HepG2 (cell line): ENCODE measurements around the gene ST8SIA1. TPM values are rescaled to one million over a fixed set of nuclear protein-coding genes. Genes with fewer than 3 reads are reported as not detected.

Experiments
- ATAC-seq: fragments of 200-7000 bp; cut with Tn5 transposase; 3 replicates; pipeline ENCODE4 v1.9.1; 2020; ENCODE audit warnings: mild to moderate bottlenecking, moderate library complexity
- BruUV-seq: library from RNA; stranded (reverse); fragments of 400-500 nt; replicated peaks from 2 replicates; lab custom pipeline; 2021; lab: Mats Ljungman, UMichigan
- CTCF ChIA-PET: fragments of 300-600 bp; formaldehyde crosslinking; extraction: SDS; loops from one replicate; lab custom pipeline; 2021; ENCODE audit warnings: low total read pairs, inconsistent platforms, low intra/inter-chr PET ratio; lab: Yijun Ruan, JAX
- POLR2A ChIA-PET: fragments of 350-600 bp; sonication (Branson Sonifier 250); formaldehyde crosslinking; loops from one replicate; lab custom pipeline; 2020; ENCODE audit warnings: antibody characterized with exemption, inconsistent platforms; lab: Yijun Ruan, JAX
- DNase-seq: peaks from one replicate; pipeline ENCODE4 v3.0.0-alpha.2; 2015; ENCODE audit warnings: low spot score
- FAIRE-seq: peaks from 3 replicates; lab custom pipeline; 2011; peaks lifted over from hg19 to GRCh38; lab: Jason Lieb, UNC
- H2AFZ ChIP-seq: one replicate; pipeline ENCODE4 v1.6.1; 2011; ENCODE audit warnings: low read length, inconsistent platforms
- H3K27ac ChIP-seq: fragments of 300-600 bp; 3 replicates; pipeline ENCODE4 v1.8.0; 2011; ENCODE audit warnings: mixed run types, mild to moderate bottlenecking, mixed read lengths, low read length, inconsistent platforms; ENCODE audit not compliant: insufficient read depth; ENCODE audit errors: extremely low read length
- H3K27me3 ChIP-seq, 2 experiments: fragments of 200-600 bp in 1 of 2; 2 replicates in 1 of 2; 3 replicates in 1 of 2; pipeline versions ENCODE4 v1.6.0 to v1.8.0; 2011; ENCODE audit warnings: low read length in 2 of 2, mild to moderate bottlenecking in 2 of 2, moderate library complexity in 2 of 2, inconsistent platforms in 1 of 2; ENCODE audit not compliant: insufficient read depth in 2 of 2, control insufficient read depth in 1 of 2
- H3K36me3 ChIP-seq, 2 experiments: fragments of 200-600 bp in 1 of 2; replicated peaks in 1 of 2; 2 replicates in 1 of 2; 3 replicates in 1 of 2; pipeline versions ENCODE4 v1.5.1 to v1.8.0; 2011; ENCODE audit warnings: low read length in 2 of 2, inconsistent platforms in 1 of 2; ENCODE audit not compliant: insufficient read depth in 2 of 2, control insufficient read depth in 1 of 2
- H3K4me1 ChIP-seq: 2 replicates; pipeline ENCODE4 v1.5.1; 2012; ENCODE audit warnings: low read length, inconsistent platforms; ENCODE audit not compliant: insufficient read depth
- H3K4me2 ChIP-seq: 2 replicates; pipeline ENCODE4 v1.6.0; 2011; ENCODE audit warnings: low read depth, low read length, inconsistent platforms
- H3K4me3 ChIP-seq, 3 experiments: fragments of 200-600 bp in 1 of 3; sonication (generic), shearing (Covaris generic) in 1 of 3; replicated peaks in 1 of 3; 2 replicates each; pipeline ENCODE4 v1.5.1; 2011 to 2016; ENCODE audit warnings: low read length in 3 of 3, inconsistent platforms in 2 of 3, low read depth in 2 of 3, mild to moderate bottlenecking in 2 of 3, control low read depth in 1 of 3, mixed read lengths in 1 of 3; ENCODE audit not compliant: insufficient read depth in 1 of 3
- H3K79me2 ChIP-seq: one replicate; pipeline ENCODE4 v1.6.1; 2011; ENCODE audit warnings: low read length, inconsistent platforms; ENCODE audit not compliant: insufficient read depth
- H3K9ac ChIP-seq: 2 replicates; pipeline ENCODE4 v1.6.0; 2011; ENCODE audit warnings: mild to moderate bottlenecking, low read depth, low read length, inconsistent platforms; ENCODE audit not compliant: insufficient read depth
- H3K9me3 ChIP-seq: 2 replicates; pipeline ENCODE4 v1.5.1; 2012; ENCODE audit warnings: mild to moderate bottlenecking, low read length
- H4K20me1 ChIP-seq: 2 replicates; pipeline ENCODE4 v1.6.0; 2011; ENCODE audit warnings: inconsistent platforms, mild to moderate bottlenecking, low read length, moderate library complexity; ENCODE audit not compliant: insufficient read depth
- HNF4G ChIP-seq, 2 experiments: sonication (generic) in 1 of 2; formaldehyde crosslinking in 1 of 2; IDR thresholded peaks; 2 replicates each; pipeline versions ENCODE4 v1.4.0 to v1.6.1; 2011 to 2020; ENCODE audit warnings: borderline replicate concordance in 2 of 2, low read depth in 2 of 2, mild to moderate bottlenecking in 2 of 2, low read length in 1 of 2, missing genetic modification reagents in 1 of 2, moderate library complexity in 1 of 2
- HOXA7 ChIP-seq: sonication (generic); formaldehyde crosslinking; IDR thresholded peaks from 2 replicates; pipeline ENCODE4 v1.8.1; 2022; ENCODE audit warnings: mild to moderate bottlenecking, missing genetic modification reagents, moderate library complexity
- NR2F2 ChIP-seq: IDR thresholded peaks from 2 replicates; pipeline ENCODE4 v1.6.1; 2012; ENCODE audit warnings: low read depth, inconsistent platforms, borderline replicate concordance
- PHF21A ChIP-seq: sonication (generic); formaldehyde crosslinking; IDR thresholded peaks from 2 replicates; pipeline ENCODE4 v1.5.0; 2020; ENCODE audit warnings: mild to moderate bottlenecking, missing genetic modification reagents
- POLR2A ChIP-seq, 2 experiments: IDR thresholded peaks; 2 replicates each; pipeline ENCODE4 v1.6.1; 2011; ENCODE audit warnings: low read depth in 2 of 2, low read length in 2 of 2, mild to moderate bottlenecking in 1 of 2, moderate library complexity in 1 of 2; ENCODE audit not compliant: insufficient read depth in 1 of 2
- PRMT3 ChIP-seq: sonication (generic); formaldehyde crosslinking; IDR thresholded peaks from 2 replicates; pipeline ENCODE4 v1.8.1; 2022; ENCODE audit warnings: low read depth, mild to moderate bottlenecking, moderate library complexity, missing genetic modification reagents, borderline replicate concordance
- SP2 ChIP-seq: sonication (generic); formaldehyde crosslinking; IDR thresholded peaks from 2 replicates; pipeline ENCODE4 v1.5.1; 2020; ENCODE audit warnings: mild to moderate bottlenecking, missing genetic modification reagents
- SSRP1 ChIP-seq: IDR thresholded peaks from 2 replicates; pipeline ENCODE4 v1.6.1; 2016; ENCODE audit warnings: control low read depth
- TBX2 ChIP-seq: sonication (generic); formaldehyde crosslinking; IDR thresholded peaks from 2 replicates; pipeline ENCODE4 v1.5.0; 2020; ENCODE audit warnings: missing genetic modification reagents, mild to moderate bottlenecking, borderline replicate concordance
- TEAD3 ChIP-seq: optimal IDR thresholded peaks from 2 replicates; pipeline ENCODE3; 2016; ENCODE audit warnings: borderline replicate concordance
- TMF1 ChIP-seq: sonication (generic); formaldehyde crosslinking; IDR thresholded peaks from 2 replicates; pipeline ENCODE4 v1.8.1; 2022; ENCODE audit warnings: low read depth, missing genetic modification reagents
- ZFP37 ChIP-seq: sonication (generic); formaldehyde crosslinking; IDR thresholded peaks from 2 replicates; pipeline ENCODE4 v1.4.0; 2020; ENCODE audit warnings: missing genetic modification reagents, borderline replicate concordance
- ZFX ChIP-seq: sonication (generic); formaldehyde crosslinking; IDR thresholded peaks from 2 replicates; pipeline ENCODE4 v1.4.0; 2020; ENCODE audit warnings: mild to moderate bottlenecking, low read depth, missing genetic modification reagents, moderate library complexity
- ZNF646 ChIP-seq: sonication (generic); formaldehyde crosslinking; IDR thresholded peaks from 2 replicates; pipeline ENCODE4 v1.9.0; 2021; ENCODE audit warnings: mild to moderate bottlenecking, missing genetic modification reagents
- in situ Hi-C: cut with HindIII; loops from 2 replicates; pipeline ENCODE4 v1.10.0; 2017; ENCODE audit warnings: low pct_unique_long_range_greater_than_20kb; ENCODE audit not compliant: extremely low pct_ligation_motif_present
- intact Hi-C: fragments of 100-400 bp; cut with micrococcal nuclease; formaldehyde crosslinking; loops from one replicate; pipeline ENCODE4 v1.10.0; 2022; ENCODE audit not compliant: unreplicated experiment
- polyA plus RNA-seq, 8 experiments: library from polyadenylated mRNA; depleted of rRNA in 3 of 8; stranded (reverse) in 7 of 8; unstranded in 1 of 8; fragments of >200 nt; fragmentation: Illumina TruSeq in 4 of 8; extraction: Trizol in 4 of 8; gene quantifications; 2 replicates each; pipeline versions ENCODE4 v1.2.1 to v1.2.3, GENCODE V29; 2011 to 2016; ENCODE audit warnings: low read depth in 4 of 8, missing spikeins in 1 of 8, mixed read lengths in 1 of 8; ENCODE audit not compliant: insufficient read depth in 1 of 8
- total RNA-seq, 5 experiments: library from RNA; depleted of rRNA; stranded (reverse); fragments of >200 nt; fragmentation: Illumina TruSeq; extraction: Trizol; gene quantifications; 2 replicates each; pipeline ENCODE4 v1.2.3, GENCODE V29; 2016; ENCODE audit warnings: low read depth in 1 of 5
- TF ChIP-seq, protein P1 (sequence below): sonication (generic); formaldehyde crosslinking; IDR thresholded peaks from 2 replicates; pipeline ENCODE4 v1.8.0; 2022; ENCODE audit warnings: mild to moderate bottlenecking, missing genetic modification reagents

ST8SIA1 gene
- total and polyA plus RNA-seq, 2 of the 13 experiments (the other 11 are each of a cell fraction or from before 2014, with no cell fraction given), result not detected

- DNase-seq (no peak), ATAC-seq (no peak), FAIRE-seq (no peak)
- no peak overlapping the region for H3K9ac ChIP-seq
- BruUV-seq, result no TSS peak
- H3K27ac ChIP-seq, result no peak overlapping the region
- CTCF ChIA-PET, result no interaction called here
- no peaks in the 10 kb centered on the region for H3K79me2 ChIP-seq
- TF ChIP-seq TEAD3 (CRISPR knock-in tag) (no peak), HOXA7 (no peak), POLR2A (IDR thresholded peaks at IDR 0.05; ENCODE audit: insufficient read depth in 1 of 2, low read depth in 2 of 2, low read length in 2 of 2) (no peak), ZFX (CRISPR knock-in tag) (no peak), SSRP1 (CRISPR knock-in tag) (no peak), PHF21A (CRISPR knock-in tag) (no peak), HNF4G (IDR thresholded peaks at IDR 0.05; ENCODE audit: borderline replicate concordance, low read depth, low read length) (no peak), HNF4G (CRISPR knock-in tag; IDR thresholded peaks at IDR 0.05; ENCODE audit: borderline replicate concordance, low read depth) (no peak), ZNF646 (CRISPR knock-in tag) (no peak), PRMT3 (CRISPR knock-in tag) (no peak), ZFP37 (CRISPR knock-in tag) (no peak), NR2F2 (no peak), TBX2 (CRISPR knock-in tag) (no peak), TMF1 (CRISPR knock-in tag) (no peak), SP2 (CRISPR knock-in tag) (no peak)
- TF ChIP-seq, protein P1, sequence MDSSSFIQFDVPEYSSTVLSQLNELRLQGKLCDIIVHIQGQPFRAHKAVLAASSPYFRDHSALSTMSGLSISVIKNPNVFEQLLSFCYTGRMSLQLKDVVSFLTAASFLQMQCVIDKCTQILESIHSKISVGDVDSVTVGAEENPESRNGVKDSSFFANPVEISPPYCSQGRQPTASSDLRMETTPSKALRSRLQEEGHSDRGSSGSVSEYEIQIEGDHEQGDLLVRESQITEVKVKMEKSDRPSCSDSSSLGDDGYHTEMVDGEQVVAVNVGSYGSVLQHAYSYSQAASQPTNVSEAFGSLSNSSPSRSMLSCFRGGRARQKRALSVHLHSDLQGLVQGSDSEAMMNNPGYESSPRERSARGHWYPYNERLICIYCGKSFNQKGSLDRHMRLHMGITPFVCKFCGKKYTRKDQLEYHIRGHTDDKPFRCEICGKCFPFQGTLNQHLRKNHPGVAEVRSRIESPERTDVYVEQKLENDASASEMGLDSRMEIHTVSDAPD, result no peak
- TF ChIP-seq, all 625 proteins: peak for 0
- H4K20me1 ChIP-seq, result no peaks in the 10 kb centered on the region
- POLR2A ChIA-PET, result no interaction called here
- H3K36me3 ChIP-seq, result no peaks in the 10 kb centered on the region
- H2AFZ ChIP-seq, result no peak overlapping the region
- intact Hi-C loops (no loop called here), in situ Hi-C loops (no loop called here)
- no peak overlapping the region for H3K4me3 ChIP-seq
- no peaks in the 10 kb centered on the region for H3K9me3 ChIP-seq
- no peak overlapping the region for H3K4me2 ChIP-seq
- H3K27me3 ChIP-seq, result no peaks in the 10 kb centered on the region
- H3K4me1 ChIP-seq, result no peaks in the 10 kb centered on the region
Observed at GRCh38 chr12:22209422-22209821, 125.1 kb downstream of the ST8SIA1 start.
